PC-9 (cell line): ENCODE results near the gene PSMC5. TPM values are rescaled to one million over a fixed set of nuclear protein-coding genes. Genes with fewer than 3 reads are reported as not detected.
"Not testable (repeated sequence)": the region's sequence is repeated elsewhere in the genome, so short reads cannot be mapped to it uniquely, and the experiment has no call there.

Experiments
- BruUV-seq: library from RNA; stranded (reverse); fragments of 400-500 nt; replicated peaks from 2 replicates; lab custom pipeline; 2021; lab: Mats Ljungman, UMichigan
- CTCF ChIA-PET: fragments of 300-600 bp; sonication (Branson Sonifier 250); formaldehyde crosslinking; loops from one replicate; lab custom pipeline; 2022; ENCODE audit warnings: antibody characterized with exemption; lab: Charles Lee
- POLR2A ChIA-PET: fragments of 300-600 bp; sonication (Branson Sonifier 250); formaldehyde crosslinking; loops from one replicate; lab custom pipeline; 2022; ENCODE audit warnings: antibody characterized with exemption; ENCODE audit not compliant: unreplicated experiment; lab: Charles Lee
- DNase-seq, 2 experiments: peaks; one replicate each; pipeline versions ENCODE4 v3.0.0 to v3.0.0-alpha.2; 2015 to 2022; ENCODE audit warnings: mixed read lengths in 1 of 2
- H2AFZ ChIP-seq: fragments of 200-600 bp; sonication (generic); 2 replicates; pipeline ENCODE4 v1.8.1; 2017; ENCODE audit warnings: antibody characterized with exemption
- H3F3A ChIP-seq: fragments of 200-600 bp; sonication (generic); 2 replicates; pipeline ENCODE4 v1.8.1; 2017; ENCODE audit warnings: antibody characterized with exemption, mild to moderate bottlenecking, low read depth; ENCODE audit not compliant: insufficient read depth
- H3K27ac ChIP-seq: fragments of 200-600 bp; sonication (generic); 2 replicates; pipeline ENCODE4 v1.6.1; 2016; ENCODE audit warnings: mixed run types
- H3K27me3 ChIP-seq: fragments of 200-600 bp; sonication (generic); 2 replicates; pipeline ENCODE4 v1.6.1; 2016; ENCODE audit warnings: low read depth, mixed run types; ENCODE audit not compliant: insufficient read depth
- H3K36me3 ChIP-seq: fragments of 200-600 bp; sonication (generic); 2 replicates; pipeline ENCODE4 v1.6.1; 2016; ENCODE audit warnings: low read depth, mixed run types
- H3K4me1 ChIP-seq: fragments of 200-600 bp; sonication (generic); replicated peaks from 2 replicates; pipeline ENCODE4 v1.6.1; 2016; ENCODE audit warnings: mixed run types; ENCODE audit not compliant: insufficient read depth
- H3K4me2 ChIP-seq: fragments of 200-600 bp; sonication (generic); 2 replicates; pipeline ENCODE4 v1.6.1; 2017; ENCODE audit warnings: mixed run types
- H3K4me3 ChIP-seq: fragments of 200-600 bp; sonication (generic); 2 replicates; pipeline ENCODE4 v1.6.1; 2016; ENCODE audit warnings: mixed run types
- H3K79me2 ChIP-seq: fragments of 200-600 bp; sonication (generic); 2 replicates; pipeline ENCODE4 v1.6.1; 2017; ENCODE audit warnings: low read depth, mixed run types
- H3K9me2 ChIP-seq: fragments of 200-600 bp; sonication (generic); 2 replicates; pipeline ENCODE4 v1.8.1; 2017; ENCODE audit warnings: mild to moderate bottlenecking; ENCODE audit not compliant: insufficient read depth
- H3K9me3 ChIP-seq: fragments of 200-600 bp; sonication (generic); 2 replicates; pipeline ENCODE4 v1.8.1; 2016; ENCODE audit warnings: low read depth; ENCODE audit not compliant: insufficient read depth
- H4K20me1 ChIP-seq: fragments of 200-600 bp; sonication (generic); 2 replicates; pipeline ENCODE4 v1.8.1; 2017; ENCODE audit not compliant: insufficient read depth
- CTCF ChIP-seq: fragments of 200-600 bp; sonication (generic); conservative IDR thresholded peaks from 2 replicates; pipeline ENCODE4 v1.6.1; 2017; ENCODE audit warnings: mixed run types, antibody characterized with exemption, mild to moderate bottlenecking, moderate library complexity
- EZH2 ChIP-seq: fragments of 200-600 bp; sonication (generic); IDR thresholded peaks from 2 replicates; pipeline ENCODE4 v1.8.0; 2017; ENCODE audit warnings: antibody characterized with exemption, low read depth
- intact Hi-C: fragments of 100-400 bp; cut with micrococcal nuclease; formaldehyde crosslinking; loops from one replicate; pipeline ENCODE4 v1.10.0; 2022; ENCODE audit not compliant: unreplicated experiment
- total RNA-seq: library from RNA; stranded (reverse); gene quantifications from 2 replicates; pipeline ENCODE4 v1.2.3, GENCODE V29; 2021

PSMC5 gene
- total RNA-seq, 1 experiment from 2014 or later, result 150 TPM

- Histone ChIP-seq H3K9me3 (no peaks in the 10 kb centered on the region), H3K27me3 (peaks cover under 1% of the 10 kb centered on the region; the same call in 1 of the 2 replicates), H3F3A (peaks cover 5% of the 10 kb centered on the region; the same call in 1 of the 2 replicates), H3K79me2 (no peaks in the 10 kb centered on the region), H3K27ac (no peak overlapping the region), H3K4me2 (no peak overlapping the region), H3K4me3 (no peak overlapping the region), H3K36me3 (no peaks in the 10 kb centered on the region), H3K9me2 (no peaks in the 10 kb centered on the region), H3K4me1 (no peaks in the 10 kb centered on the region), H2AFZ (no peak overlapping the region), H4K20me1 (no peaks in the 10 kb centered on the region)
- no peak for TF ChIP-seq EZH2
- TF ChIP-seq CTCF, result no peak
- ChIA-PET POLR2A (interaction anchor here (0.6 kb wide), 1 partner anchor 76 kb away, joined by 4 read pairs; no protein-coding TSS in a partner anchor), CTCF (no interaction called here)
- intact Hi-C loops, result no loop called here
- DNase-seq, result no peak
- BruUV-seq, result no TSS peak
Observed at GRCh38 chr17:63854709-63855108, 27.5 kb downstream of the PSMC5 start.

- BruUV-seq, result no TSS peak
- H3F3A ChIP-seq, result peaks cover 5% of the 10 kb centered on the region; the same call in 1 of the 2 replicates
- no peak overlapping the region for H2AFZ ChIP-seq
- no peak overlapping the region for H3K4me2 ChIP-seq
- H3K4me3 ChIP-seq, result no peak overlapping the region
- CTCF ChIA-PET, result no interaction called here
- H3K9me2 ChIP-seq, result no peaks in the 10 kb centered on the region
- no peak overlapping the region for H3K27ac ChIP-seq
- peaks cover 5% of the 10 kb centered on the region for H3K27me3 ChIP-seq
- no peaks in the 10 kb centered on the region for H3K79me2 ChIP-seq
- no peaks in the 10 kb centered on the region for H3K9me3 ChIP-seq
- no peaks in the 10 kb centered on the region for H3K4me1 ChIP-seq
- no peak for DNase-seq
- intact Hi-C loops, result no loop called here
- POLR2A ChIA-PET, result interaction anchor here (0.6 kb wide), 1 partner anchor 75 kb away, joined by 4 read pairs; no protein-coding TSS in a partner anchor
- no peaks in the 10 kb centered on the region for H3K36me3 ChIP-seq
- TF ChIP-seq CTCF (no peak), EZH2 (no peak)
- no peaks in the 10 kb centered on the region for H4K20me1 ChIP-seq
Observed at GRCh38 chr17:63855185-63855584, 28.0 kb downstream of the PSMC5 start.

- H3K9me2 ChIP-seq, H3K36me3 ChIP-seq, POLR2A ChIA-PET, H3K4me2 ChIP-seq, H3K79me2 ChIP-seq, H4K20me1 ChIP-seq, H3K4me3 ChIP-seq, BruUV-seq, DNase-seq, H3K4me1 ChIP-seq, H3F3A ChIP-seq, CTCF ChIA-PET, H3K27ac ChIP-seq, H2AFZ ChIP-seq, intact Hi-C loops, H3K9me3 ChIP-seq: not testable (repeated sequence)
- H3K27me3 ChIP-seq, result peaks cover 10% of the 10 kb centered on the region
Observed at GRCh38 chr17:63856425-63856824, 29.2 kb downstream of the PSMC5 start.

GRCh38 chr17:63859257-63859656, 32.0 kb downstream of the PSMC5 start:
- Histone ChIP-seq H3K4me1 (no peaks in the 10 kb centered on the region), H3K4me3 (no peak overlapping the region), H3K27ac (no peak overlapping the region), H3F3A (no peaks in the 10 kb centered on the region), H3K27me3 (peaks cover 10% of the 10 kb centered on the region), H3K4me2 (no peak overlapping the region), H3K9me3 (no peaks in the 10 kb centered on the region), H3K79me2 (no peaks in the 10 kb centered on the region), H2AFZ (no peak overlapping the region), H3K36me3 (no peaks in the 10 kb centered on the region), H3K9me2 (no peaks in the 10 kb centered on the region), H4K20me1 (no peaks in the 10 kb centered on the region)
- CTCF ChIA-PET, result no interaction called here
- intact Hi-C loops, result no loop called here
- TF ChIP-seq EZH2, result no peak
- TF ChIP-seq CTCF, result no peak
- DNase-seq, result no peak
- POLR2A ChIA-PET, result no interaction called here
- BruUV-seq, result no TSS peak

GRCh38 chr17:63866625-63867024, 39.4 kb downstream of the PSMC5 start:
- POLR2A ChIA-PET, H3K4me1 ChIP-seq, DNase-seq, H3F3A ChIP-seq, H3K79me2 ChIP-seq, H3K27me3 ChIP-seq, H3K27ac ChIP-seq, H3K9me2 ChIP-seq, H3K4me3 ChIP-seq, H3K9me3 ChIP-seq, H3K36me3 ChIP-seq, H4K20me1 ChIP-seq, intact Hi-C loops, H3K4me2 ChIP-seq, BruUV-seq, H2AFZ ChIP-seq, CTCF ChIA-PET: not testable (repeated sequence)
